HTERT RPE-1 (cell line): Measurements from ENCODE around the gene TSPAN9.

Experiments used
- in situ Hi-C: fragments of 300-500 bp; cut with MboI; formaldehyde crosslinking; loops from 4 replicates; pipeline ENCODE4 v1.14.3; 2020; ENCODE audit warnings: low sequenced_read_pairs

TSPAN9 gene

DNA sequence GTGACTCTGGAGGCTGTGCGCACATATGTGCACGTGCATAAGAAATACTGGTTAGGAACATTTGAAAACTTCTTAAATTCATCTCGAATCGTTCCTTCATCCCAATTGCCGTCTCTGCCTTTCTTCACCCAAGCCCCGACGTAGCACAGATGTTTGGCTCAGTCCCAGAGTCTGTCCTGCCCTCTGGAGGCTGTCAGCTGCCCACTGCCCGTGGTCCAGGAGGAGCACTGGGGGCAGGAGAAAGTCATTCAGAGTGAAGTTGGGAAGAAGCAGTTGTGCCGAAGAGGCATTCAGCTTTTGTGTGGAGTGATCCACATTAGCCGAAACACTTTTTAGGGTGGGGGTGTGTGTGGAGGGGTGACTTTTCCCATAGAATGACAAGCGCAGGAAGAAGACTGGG is 124.9 kb downstream of the TSPAN9 start:
- in situ Hi-C loops, result no loop called here

DNA sequence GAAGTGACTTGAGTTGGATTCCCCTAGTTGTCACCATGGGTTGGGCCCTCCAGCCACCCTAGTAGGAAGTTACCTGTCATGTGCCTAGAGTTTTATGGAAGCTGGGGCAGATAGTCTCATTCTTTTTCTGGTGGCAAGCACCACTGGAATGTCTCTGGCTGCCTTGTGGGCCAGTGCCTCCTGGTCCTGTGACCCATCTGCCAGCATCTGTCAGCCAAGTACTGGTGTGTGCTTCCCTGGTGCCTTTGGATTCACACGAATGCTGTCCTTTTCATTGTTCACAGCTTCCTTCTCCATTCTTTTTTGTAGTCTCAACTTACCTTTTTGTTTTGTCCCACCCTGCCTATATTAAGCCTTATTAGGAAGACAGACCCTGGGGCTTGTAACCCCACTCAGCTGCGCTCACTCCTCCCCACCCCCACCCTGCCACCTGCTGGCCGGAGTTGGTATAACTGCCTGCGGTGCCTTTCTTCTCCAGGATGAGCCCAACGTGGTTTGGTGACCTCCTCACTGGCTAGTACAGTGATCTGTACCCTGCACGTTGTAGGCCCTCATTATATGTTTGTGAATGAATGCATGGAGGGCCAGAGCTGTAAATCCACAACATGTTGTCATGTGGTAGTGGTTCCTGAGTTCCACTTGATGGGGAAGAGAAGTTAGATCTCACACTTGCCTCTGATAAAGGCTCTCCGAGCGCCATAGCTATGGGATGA is 125.7 kb downstream of the TSPAN9 start:
- in situ Hi-C loops, result no loop called here

DNA sequence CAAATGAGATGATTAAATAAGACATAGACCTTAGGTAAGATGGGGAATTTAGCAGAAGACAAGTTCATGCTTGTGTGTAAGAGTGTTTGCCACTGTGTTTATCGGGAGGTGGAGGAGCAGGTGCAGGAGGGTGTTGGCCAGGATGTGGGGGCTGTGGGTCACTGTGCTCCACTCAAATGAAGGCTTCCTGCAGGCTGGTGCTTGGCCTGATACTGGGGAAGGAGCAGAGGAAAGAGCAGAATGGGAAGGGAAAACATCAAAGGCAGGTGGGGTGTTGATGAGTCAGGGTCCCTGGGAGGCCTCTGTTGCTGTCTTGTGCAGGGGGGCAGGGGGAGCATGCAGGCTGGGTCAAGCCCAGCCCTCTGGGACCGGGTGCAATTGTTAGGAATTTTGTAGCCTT is 126.5 kb downstream of the TSPAN9 start:
- in situ Hi-C loops, result no loop called here

DNA sequence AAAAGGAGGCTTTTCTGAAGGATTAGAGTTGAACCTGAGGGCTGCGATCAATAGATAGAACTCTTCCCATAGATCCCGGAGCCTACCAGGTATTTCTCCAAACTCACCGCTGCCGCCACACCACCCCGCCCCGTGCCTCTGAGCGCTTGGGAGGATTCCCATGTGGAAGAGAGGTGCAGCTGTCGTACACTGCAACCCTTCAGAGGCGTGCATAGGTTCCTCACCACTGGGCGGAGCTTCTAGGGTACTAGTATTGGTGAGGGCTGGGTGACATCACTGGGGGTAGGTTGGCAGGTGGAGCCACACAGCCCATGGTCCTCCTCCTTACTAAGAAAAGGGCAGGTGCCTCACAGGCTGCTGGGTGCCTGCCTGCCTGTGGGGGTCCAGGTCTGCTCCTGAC is 127.0 kb downstream of the TSPAN9 start:
- in situ Hi-C loops, result no loop called here

DNA sequence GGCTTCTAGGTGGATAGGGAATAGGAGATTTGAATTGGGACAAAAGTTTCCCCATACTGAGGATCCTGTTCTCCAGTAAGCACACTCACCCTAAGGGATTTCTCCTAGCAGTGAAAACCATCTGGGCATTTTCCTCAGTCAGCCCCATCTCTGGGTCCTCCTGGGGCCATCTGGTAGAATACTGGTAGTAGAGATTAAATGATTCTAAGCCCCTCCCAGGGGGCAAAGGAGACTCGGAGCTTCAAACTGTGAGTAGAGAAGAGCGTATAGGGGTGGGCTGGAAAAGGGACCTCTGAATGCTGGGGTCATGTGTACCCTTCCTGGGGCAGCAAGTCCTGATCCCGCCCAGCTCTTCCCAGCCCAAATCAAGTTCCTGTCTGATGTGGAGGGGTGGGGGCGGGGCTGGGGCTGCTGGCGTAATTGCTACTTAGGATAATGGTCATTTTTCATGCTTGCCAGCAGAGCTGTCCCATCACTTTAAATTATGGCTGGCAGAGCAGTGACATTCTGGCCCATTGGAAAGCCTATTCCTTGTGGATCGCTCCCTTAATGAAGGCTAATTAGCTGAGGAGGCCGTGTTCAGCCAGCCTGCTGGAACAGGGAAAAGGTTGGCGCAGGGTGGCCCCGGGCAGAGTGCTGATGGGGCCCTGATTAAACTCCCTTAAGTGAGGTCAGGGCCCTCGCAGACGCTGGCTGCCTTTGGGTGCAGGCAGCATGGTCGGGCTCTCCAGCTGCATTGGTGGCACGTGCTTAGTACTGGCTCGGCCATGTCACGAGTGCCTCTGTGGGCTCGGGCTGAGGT is 127.8 kb downstream of the TSPAN9 start:
- in situ Hi-C loops, result no loop called here

DNA sequence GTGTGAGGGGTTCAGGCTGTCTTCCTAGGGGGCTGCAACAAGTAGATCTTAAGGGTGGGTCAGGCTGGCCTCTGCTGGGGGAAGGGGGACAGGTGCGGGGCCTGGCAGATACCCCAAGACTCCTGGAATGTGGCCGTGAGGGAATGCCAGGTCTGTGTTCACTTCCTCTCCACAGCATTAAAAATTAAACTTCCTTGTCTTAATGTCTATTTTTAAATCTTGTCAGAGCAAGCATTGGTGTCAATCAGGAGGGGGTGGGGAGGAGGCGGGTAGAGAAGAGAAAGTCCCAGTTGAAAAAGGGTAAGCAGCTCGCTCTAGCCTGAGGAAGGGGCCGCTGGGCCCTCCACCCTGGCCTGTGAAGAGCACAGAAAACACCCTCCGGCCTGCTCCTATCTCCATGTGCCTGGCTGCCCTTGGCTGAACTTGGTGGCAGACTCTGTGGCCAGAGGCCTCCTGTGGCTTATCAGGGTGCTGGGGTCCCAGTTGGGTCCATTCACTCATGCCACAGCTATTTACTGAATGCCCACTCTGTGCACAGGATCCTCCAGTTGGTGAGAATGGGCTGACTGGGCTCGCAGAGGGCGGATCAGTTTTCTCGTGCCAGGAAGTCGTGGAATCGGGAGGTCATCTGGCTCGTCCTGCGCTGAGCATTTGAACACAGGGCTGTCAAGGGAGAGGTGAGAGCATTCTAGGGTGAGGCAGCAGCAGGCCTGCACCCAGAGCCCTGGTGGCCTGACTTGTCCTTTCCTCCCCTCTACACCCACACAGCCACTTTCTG is 128.8 kb downstream of the TSPAN9 start:
- in situ Hi-C loops, result no loop called here

DNA sequence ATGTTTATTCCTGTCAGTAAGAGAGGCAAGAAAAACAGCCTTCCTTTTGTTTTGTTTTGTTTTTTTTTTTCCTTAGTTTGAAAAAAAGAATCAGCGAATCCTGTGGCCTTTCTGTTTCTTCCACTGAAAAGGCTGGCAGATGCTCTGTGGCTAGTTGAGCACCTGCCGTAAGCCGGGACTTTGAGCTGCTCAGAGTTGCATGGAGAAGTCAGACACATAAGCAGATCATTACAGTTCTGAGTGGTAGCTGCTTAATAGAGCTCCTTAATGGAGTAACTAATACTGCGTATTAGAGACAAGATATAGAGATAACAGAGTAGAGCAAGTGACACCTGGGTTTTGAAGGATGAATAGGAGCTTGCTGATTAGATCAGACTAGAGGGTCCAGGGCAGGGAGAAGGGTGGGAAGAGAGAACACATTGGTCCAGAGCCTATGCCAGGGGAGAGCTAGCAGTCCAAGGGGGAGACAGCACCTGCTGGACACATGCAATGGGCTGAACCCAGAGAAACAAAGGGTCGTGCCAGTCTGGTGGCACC is 129.4 kb downstream of the TSPAN9 start:
- in situ Hi-C loops, result no loop called here

DNA sequence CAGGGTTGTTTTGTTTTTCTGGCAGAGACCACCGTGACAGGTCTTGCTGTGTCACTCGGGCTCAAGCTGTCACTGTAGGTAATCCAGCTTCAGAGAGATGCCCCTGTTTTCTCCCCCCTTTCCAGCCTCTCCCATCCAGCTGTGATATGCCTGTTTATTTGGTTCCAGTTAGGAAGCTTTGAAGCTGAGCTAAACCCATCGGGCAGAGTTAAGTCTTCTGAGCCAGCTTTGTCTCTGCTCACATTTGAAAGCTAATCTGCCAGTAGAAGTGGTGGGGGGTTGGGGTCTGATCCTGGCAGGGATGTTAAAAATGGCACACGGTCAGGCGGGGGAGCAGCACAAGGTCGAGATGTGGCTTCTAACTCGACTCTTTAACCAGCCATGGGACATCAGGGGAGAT is 130.0 kb downstream of the TSPAN9 start:
- in situ Hi-C loops, result no loop called here

DNA sequence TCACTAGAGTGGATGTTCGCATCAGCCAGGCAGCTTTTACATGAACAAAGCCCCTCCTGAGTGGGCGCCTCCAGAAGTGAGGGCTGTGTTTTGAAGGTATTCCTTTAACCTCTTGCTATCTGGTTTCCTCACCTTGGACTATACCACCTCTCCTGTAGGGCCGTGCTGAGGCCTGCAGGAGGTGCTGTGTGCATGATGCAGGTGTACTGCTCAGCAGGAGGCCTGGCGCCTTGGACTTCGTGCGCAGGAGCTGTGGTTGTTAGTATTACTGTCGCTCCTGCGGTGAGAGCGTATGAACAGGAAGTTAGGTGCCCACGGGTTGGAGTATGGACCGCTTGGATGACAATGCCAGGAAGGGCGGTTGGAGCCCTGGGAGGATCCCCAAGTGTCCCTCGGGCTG is 130.7 kb downstream of the TSPAN9 start:
- in situ Hi-C loops, result no loop called here

DNA sequence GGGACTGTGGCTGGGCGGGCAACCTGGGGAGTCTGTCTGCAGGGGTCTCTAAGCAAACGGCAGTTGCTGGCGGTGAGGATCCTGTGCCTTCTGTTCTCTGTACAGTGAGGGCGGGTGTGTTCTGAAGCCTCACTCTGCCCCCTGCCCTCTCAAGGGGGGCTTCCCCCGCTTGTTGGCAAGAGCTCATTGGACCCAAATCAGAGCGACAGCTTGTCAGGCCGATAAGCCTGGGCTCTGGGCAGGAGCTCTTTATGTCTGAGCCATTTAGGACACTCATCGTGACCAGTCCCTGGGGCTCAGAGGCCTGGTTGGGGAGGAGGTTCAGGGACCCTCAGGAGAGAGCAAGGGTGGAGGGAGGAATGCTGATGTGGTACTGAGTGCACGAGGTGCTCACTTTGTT is 136.0 kb downstream of the TSPAN9 start:
- in situ Hi-C loops, result no loop called here

DNA sequence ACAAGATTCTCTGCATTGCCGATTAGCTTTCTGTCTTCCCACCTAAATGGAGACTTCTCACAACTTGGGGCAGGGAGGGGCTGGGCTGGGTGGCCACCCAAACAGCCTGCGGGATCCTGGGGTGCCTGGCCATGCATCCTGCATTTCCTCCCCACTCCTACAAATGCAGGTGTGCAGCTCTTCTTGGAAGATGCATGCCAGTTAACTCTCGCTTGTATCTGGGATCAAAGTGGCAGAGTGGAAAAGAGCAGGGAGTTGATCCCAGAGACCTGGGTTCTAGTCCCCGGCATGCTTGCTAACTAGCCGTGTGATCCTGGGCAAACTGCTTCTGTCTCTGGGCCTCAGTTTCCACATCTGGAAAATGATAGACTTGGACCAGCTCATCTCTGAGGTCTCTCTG is 136.6 kb downstream of the TSPAN9 start:
- in situ Hi-C loops, result no loop called here

DNA sequence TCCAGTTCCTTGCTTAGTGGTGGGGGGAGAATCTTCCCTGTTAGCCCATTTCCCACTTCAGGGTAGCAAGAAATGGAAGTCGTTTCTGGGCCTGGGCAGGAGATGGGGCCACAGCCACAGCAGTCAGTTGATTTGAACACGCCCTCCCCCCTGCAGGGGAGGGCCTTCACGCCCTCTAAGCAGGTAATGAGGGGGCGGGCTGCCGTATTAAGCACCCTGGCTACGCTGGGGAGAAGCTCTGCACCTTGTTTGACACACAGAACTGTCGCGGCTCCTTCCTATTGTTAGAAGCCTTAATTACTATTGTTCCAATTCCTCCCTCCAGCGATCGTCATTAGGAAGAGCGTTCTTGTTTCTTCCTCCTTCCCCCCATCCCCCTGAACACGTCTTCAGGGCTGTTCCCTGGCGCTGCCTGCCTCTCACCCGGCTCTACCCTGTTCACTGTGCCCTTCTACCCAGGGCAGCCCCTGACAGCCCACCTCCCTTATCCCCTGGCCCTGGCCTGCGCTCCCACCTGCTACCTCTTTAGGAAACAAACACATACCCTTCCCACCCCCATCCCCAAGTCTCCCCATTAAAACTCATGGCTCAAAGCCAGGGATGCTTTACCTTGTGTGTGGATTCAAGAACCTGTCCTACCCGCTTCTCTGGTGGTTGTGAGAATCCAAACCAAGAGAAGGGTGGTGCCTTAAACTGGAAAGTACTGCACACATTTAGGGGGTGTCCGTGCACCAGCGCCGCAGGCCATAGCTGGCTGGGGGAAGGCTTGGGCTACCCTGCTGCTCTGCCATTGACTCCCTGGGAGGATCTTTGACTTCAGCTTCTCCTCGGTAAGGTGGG is 137.6 kb downstream of the TSPAN9 start:
- in situ Hi-C loops, result no loop called here

DNA sequence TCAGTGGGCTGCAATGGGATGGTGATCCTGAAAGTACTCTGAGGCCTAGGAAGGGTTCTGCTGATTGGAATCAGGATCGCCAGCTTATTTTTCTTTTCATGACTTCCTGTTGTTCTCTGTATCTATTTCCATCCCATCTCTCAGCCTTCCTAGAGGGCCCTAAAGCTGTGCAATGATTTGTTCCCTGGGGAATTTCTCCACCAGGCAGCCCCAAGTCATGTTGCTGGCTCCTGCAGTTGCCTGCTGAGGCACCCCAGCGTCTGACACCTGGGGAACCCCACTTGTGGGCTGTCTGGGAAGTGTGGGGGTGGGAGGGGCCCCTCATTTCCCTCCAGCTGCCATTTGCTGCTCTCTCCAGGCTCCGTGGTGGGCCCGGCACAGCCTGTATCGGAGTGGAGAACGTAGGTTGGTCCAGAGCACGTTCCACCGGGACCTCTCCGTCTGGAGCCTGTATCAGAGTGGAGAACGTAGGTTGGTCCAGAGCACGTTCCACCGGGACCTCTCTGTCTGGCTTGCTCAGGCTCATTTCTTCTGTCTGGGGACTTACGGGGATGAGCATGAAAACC is 138.3 kb downstream of the TSPAN9 start:
- in situ Hi-C loops, result no loop called here

DNA sequence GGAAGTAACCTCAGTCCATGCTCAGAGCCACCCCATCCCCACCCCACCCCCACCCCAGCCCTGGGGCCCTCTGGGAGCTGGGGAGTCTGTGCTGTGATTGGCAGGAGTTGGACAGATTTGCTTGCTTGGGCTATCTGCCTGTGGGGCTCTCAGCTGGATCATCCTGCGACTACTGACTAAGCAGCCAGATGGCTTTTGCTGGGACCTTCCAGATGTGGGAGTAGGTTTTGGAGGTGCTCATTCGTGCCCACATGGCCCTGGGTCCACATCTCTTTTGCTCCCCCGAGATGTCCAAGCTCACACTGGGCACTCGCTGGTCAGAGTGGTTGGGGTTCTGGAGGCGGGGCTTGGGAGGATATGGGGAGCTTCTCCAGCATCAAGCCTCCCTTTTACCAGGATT is 138.9 kb downstream of the TSPAN9 start:
- in situ Hi-C loops, result no loop called here

DNA sequence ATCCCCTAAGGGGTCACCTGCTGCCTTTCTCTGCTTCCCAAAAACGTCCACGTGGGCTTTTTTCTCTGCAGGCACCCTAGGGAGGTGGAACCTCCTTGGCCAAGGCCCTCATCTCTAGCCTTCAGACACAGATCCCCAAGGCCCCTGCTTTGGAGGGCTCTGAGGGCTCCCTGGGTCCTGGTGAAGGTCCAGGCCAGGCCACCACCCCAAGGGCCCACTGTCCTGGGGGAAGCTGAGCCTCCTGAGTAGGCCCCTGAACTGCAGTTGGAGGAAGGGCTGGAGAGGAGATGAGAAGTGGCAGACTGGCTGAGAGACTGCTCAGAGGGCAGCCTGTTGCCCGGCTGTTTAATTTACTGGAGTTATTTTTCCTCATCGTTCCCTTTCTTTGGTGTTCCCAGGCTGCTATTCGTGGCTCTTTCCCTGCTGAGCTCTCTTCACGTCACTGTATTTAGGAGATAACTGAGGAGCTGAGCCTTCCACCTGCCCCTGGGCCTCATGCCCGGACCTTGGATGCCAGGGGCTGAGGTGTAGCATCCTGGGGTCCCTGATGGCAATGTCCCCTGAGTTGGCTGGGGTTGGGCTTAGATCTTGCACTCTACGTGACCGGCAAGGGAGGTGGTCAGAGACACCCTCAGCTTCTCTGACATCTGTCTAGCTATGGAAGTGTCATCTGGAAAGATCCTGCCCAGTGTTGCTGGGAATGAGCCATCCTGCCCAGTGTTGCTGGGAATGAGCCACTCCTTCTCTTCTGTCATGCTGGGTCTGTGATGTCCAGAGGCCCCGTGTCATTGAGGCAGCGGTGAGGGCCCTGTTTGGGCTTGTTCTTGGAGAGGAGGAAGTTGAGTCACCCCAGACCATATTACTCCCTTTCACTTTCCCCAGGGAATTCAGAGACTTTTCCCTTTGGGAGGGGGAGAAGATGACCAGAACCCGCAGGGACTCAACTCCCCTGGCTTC is 139.8 kb downstream of the TSPAN9 start:
- in situ Hi-C loops, result no loop called here

DNA sequence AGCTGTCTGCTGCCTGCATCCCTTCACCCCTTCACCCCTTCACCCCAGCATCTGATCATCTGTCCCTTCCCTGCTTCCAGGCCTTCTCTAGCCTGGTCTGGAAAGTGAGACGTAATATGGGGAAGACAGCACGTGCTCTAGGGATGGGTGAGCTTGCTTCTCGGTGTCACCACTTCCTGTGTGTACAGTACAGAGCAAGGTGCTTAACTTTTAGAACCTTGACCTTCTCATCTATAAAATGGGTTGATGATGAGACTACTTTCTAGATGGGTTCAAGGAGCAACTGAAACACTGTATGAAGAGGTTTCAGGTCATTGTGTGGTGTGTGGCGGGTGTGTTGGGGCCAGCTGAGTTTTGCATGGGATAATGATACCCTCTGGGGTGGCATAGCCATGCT is 140.5 kb downstream of the TSPAN9 start:
- in situ Hi-C loops, result no loop called here

DNA sequence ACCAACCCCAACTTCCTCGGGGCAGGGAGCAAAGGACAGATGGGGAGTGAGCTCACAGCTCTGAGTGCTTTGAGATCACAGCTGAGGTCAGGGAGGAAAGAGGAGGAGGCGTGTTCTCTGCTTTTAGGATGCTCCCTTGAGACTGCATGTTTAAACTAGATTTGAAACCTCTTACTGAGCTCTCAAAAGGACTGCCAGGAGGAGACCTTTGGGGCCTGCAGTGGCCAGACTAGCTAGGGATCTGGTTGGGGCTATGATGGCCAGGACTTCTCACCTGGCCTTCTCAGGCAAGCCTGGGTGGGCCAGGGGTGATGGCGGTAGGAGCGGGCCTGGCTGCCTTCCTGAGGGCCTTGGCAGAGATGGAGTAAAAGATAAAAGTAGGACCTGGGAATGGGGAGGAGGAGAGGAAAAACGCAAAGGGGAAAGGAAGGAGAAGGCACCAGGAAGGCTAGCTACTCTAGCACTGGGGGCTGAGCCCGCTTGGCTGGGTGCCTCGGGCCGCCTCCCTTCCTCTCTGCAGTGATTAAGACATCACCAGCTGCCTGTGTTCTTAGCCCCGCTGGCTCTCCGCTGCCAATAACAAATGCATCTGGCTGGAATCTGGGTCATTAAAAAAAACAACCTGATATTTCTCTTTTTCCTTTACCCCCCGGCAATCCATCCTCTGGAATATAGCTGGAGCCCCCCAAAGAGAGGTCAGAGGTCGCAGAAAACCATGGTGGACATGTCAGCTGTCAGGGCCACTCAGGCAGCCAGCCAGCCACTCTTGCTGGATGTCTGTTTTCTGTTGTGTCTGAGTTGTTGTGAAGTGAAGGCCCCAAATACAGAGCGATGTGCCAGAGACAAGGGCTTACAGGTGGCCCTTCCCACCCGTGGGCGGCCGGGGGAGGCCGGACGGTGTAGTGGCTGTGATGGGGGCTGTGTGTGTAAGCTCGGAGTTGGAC is 141.3 kb downstream of the TSPAN9 start:
- in situ Hi-C loops, result no loop called here

DNA sequence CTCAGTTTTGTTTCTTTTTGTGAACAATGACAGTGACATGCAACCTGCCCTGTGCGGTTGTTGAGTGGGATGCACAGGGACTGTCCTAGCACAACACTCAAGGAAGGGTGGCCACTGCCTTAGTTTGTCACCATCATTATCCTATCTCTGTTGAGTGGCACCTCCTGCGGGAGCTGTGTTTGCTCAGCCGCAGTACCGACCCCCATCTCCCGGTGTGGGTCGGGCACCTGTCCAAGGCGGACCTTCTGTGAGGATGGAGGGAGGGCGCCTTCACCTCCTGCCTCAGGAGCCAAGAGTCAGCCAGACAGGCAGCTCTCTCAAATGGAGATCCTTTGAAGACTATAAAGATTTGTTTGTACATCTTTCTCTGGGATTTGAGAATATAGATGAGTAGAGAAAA is 142.1 kb downstream of the TSPAN9 start:
- in situ Hi-C loops, result no loop called here
